HG03175 (cell line): ENCODE measurements around the gene LSP1.

Experiments
- ATAC-seq: cut with Tn5 transposase; IDR thresholded peaks from one replicate; pipeline ENCODE4 v1.9.1; 2021; ENCODE audit warnings: mild to moderate bottlenecking, moderate library complexity; ENCODE audit not compliant: unreplicated experiment

The LSP1 gene

GRCh38 chr11:1824221-1825038 is 28.5 kb upstream of the LSP1 start:
- ATAC-seq: no peak

DNA sequence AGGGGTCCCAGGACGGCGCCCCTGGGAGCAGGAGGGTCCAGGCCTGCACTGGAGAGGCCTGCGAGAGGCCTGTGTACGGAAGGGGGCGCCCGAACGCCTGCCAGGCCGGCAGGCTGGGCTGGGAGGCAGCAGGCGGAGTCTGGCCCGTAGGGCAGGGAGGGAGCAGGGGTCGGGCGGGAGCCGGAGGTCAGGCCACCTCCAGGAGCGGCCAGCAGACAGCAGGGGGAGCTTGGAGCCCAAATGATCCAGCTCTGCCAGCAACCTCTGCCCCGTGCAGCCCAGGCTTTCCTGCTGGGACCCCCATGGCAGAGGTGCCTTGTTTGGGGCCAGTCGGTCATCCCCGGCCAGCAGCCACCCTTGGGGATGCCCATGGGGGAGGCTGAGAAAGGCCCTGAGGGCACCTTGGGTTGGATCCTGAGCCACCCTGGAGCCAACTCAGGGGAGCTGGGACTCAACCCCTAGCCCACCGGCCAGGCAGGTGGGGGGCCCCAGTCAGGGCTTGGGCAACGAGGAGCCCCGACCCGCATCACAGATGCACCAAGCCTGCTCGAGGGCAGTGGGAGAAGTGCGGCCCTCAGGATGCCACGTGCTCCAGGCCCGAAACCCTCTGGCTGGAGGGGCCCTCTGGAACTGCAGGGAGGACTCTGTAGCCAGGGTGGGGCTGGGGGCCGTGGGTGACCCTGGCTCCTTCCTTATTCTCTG is 27.7 kb upstream of the LSP1 start:
- ATAC-seq: no peak

- no peak for ATAC-seq
These were observed 27.0 kb upstream of the LSP1 start for GRCh38 chr11:1825785-1826451.

DNA sequence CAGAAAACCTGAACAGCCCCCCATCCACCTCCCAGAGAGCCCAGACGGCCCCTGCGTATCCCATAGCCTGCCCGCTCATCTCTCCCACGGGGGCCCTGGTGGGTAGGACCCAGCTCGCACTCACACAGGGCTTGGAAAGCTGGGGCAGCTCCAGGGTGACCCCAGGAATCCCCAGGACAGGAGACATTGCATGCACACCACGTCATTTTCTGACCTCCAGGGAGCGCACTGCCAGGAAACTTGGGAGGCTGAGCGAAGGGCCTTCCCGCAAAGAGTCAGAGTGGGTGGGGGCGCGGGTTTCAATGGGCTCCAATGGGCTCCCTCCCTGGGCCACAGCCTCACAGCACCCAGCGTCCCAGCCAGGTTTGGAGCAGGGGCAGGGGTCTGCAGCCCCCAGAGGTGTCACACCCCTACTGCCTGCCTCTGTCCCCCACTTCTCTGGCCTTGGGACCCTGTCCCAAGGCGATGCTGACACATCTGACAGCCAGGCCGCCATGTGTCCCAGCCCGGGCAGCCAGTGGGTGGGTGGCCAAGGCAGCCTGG is 26.3 kb upstream of the LSP1 start:
- no peak for ATAC-seq

DNA sequence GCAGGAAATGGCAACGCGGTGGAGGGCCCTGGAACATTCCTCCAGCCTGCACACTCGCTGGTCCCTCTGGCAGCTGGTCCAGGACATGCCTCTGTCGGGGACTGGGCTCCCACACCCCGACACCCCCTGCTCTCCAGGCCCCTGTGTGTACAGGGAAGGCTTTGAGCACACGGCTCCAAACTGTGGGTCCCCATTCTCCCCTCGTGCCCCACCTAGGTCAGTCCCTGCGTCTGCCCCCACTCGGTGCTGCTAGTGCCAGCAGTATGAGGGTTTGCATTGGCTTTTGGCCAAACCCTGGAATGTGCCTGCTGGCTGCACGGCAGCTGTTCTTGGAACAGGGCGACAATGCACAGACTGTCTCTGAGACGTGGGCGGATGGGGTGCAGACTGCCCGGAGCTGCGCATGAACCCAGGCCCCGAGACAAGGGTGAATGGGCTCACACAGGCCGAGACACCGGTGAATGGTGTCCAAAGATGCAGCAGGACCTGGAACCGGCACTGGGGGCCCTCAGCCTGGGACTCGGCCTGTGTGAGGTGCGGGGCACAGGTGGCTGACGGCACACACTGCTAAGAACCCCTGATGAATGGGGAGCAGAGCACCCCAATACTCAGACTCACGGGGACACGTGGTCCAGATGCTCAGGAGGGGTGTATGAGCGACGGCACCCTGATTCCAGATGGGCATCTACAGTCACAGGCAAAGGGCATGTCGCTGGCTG is 25.6 kb upstream of the LSP1 start:
- no peak for ATAC-seq

GRCh38 chr11:1827931-1828330 is 25.0 kb upstream of the LSP1 start:
- no peak for ATAC-seq

DNA sequence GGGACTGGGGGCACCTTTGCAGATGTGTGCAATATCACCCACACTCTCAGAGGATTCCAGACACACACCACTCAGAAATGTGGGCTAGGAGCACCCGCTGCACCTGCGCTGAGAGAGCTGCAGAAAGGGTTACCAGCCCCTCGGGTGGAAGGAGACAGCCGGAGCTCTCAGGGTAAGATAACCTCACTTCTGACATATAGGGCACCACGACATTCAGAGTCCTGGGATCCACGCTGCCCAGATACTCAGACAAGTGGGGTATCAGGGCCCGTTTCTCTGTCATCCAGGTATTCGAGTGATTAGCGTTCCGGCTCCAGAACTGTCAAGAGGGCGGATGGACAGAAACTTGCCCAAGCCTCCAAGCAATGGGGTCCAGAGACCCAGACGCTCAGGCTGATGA is 24.3 kb upstream of the LSP1 start:
- no peak for ATAC-seq

- no peak for ATAC-seq
These were observed 23.7 kb upstream of the LSP1 start for GRCh38 chr11:1829039-1829820.

DNA sequence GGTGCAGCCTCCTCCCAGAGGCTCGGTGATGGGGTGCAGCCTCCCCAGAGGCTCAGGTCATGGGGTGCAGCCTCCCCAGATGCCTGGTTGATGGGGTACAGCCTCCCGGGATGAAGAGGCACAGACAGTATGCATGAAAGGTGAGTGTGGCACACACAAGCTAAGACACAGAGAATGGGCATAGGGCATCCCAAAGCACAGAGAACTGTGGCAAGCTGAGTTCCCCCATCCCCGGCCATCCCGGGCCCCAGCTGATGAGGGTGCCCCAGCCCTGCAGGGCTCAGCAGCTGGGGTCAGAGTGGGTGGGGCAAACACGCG is 22.9 kb upstream of the LSP1 start:
- no peak for ATAC-seq

GRCh38 chr11:1830322-1831223 is 22.3 kb upstream of the LSP1 start:
- ATAC-seq: no peak

GRCh38 chr11:1831338-1832210 is 21.3 kb upstream of the LSP1 start:
- ATAC-seq: no peak

DNA sequence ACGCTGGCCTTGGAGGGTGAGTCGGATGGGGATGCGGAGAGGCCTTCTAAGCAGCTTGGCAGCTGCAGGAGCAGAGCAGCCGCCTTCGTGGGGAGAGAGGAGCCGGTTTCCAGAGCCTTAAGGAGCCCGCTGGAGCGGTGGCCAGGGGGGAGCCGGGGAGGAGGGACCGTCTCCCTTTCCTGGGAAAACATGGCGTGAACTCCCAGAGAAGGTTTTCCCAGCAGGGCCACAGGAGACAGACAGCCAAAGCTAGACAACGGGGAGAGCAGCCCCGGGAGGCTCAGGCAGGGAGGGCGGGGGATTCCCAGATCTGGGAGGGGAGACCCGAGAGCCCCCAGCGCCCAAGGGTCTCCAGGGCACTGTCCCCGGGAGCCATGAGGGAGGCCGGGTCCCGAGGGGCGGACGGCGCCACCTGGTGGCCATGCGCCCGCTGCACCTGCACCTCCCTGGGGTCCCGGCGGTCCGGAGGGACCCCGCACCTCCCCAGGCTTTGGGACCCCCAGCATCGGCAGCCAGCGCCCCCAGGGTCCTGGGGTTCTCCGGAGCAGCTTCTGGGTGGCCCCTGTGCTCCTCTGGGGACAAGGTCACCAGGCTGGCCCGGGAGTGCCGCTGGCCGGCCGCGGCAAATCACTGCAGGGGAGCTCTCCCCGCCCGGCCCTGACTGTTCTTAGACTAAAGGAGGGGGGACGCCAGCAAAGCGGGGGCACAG is 20.5 kb upstream of the LSP1 start:
- ATAC-seq: no peak

DNA sequence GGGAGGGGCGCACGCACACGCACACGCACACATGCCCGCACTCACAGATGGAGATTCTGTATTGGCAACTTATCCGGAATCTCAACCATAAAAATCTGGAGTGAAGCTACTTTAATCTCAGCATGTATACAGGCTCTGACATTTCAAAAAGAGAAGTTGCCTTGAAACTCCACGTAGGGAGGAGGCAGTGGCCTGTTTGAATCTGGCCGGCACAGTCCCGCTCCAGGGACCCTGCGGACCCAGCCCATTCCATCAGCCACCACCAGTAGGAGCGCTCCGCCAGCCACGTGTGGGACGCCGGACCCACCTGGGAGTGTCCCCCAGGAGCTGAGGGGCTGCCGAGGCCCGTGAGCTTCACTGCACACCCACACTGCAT is 20.0 kb upstream of the LSP1 start:
- no peak for ATAC-seq

DNA sequence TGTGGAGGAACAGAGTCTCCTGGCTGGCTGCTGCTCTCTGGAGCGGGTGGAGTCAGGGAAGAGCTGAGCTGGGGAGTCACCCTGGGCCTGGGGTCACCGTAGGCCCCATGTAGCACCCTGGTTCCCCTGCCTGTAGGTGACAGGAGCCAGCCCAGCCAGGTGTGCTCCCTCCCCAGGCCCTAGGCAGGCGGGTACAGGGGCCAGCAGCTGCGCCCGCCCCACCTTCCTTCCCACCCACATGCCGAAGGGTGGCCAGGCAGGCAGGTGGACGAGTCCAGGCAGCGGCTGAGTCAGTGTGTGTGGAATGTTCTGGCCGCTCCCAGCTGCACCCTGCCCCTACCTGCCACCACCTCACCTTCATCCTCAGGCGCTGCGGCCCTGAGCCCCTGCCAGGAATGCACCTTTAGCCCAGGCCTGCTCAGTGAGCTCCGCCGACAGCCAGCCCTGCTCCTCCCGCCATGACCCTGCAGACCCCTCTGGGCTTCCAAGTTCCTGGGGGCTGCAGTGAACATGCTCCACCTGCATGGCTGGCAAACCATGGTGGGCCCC is 18.7 kb upstream of the LSP1 start:
- ATAC-seq: no peak

GRCh38 chr11:1834779-1835670 is 17.9 kb upstream of the LSP1 start, which contains the start of gene SYT8:
TSS of gene SYT8 (plus strand) at chr11:1834990. CDS start at chr11:1835106, 116 bp downstream.
- ATAC-seq: no peak

DNA sequence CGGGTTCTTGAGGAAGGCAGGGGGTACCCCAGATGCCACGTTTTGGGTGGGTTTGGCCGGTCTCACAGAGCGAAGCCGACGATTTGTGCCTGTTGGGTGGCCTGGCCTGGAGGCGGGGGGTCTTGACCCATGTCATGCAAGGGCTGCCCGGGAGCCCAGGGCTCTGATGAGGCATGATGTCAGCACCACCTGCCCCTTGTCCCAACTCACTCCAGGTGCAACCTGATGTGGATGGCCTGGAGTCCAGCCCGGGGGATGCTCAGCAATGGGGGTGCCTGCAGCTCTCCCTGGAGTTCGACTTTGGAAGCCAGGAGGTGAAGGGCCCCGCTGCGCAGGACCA is 17.2 kb upstream of the LSP1 start:
- no peak for ATAC-seq
